Activated naive CD4-positive, alpha-beta T cell treated with anti-CD3 and anti-CD28 coated beads, Interleukin-2, amount 50 U/mL, for 24 hours (primary cell): ENCODE results near the gene PSD4.

ENCODE experiments used
- H3K27ac Mint-ChIP-seq: one replicate; pipeline ENCODE4 v1.8.0; 2021; ENCODE audit warnings: mild to moderate bottlenecking, mixed read lengths
- H3K27me3 Mint-ChIP-seq: one replicate; pipeline ENCODE4 v1.8.0; 2021; ENCODE audit warnings: mixed read lengths
- H3K36me3 Mint-ChIP-seq: one replicate; pipeline ENCODE4 v1.8.0; 2021; ENCODE audit warnings: mixed read lengths
- H3K4me1 Mint-ChIP-seq: one replicate; pipeline ENCODE4 v1.8.0; 2021; ENCODE audit warnings: mixed read lengths
- H3K4me3 Mint-ChIP-seq: one replicate; pipeline ENCODE4 v1.8.0; 2021; ENCODE audit warnings: mild to moderate bottlenecking, mixed read lengths
- H3K9me3 Mint-ChIP-seq: one replicate; pipeline ENCODE4 v1.8.0; 2021; ENCODE audit warnings: mixed read lengths

The PSD4 gene

GRCh38 chr2:113200736-113201490 lies 27.1 kb downstream of the PSD4 start:
- peaks cover 33% of the 10 kb centered on the region for H3K4me1 Mint-ChIP-seq
- no peaks in the 10 kb centered on the region for H3K27me3 Mint-ChIP-seq
- peak overlapping the region; percentile 86 for H3K27ac Mint-ChIP-seq
- H3K9me3 Mint-ChIP-seq: no peaks in the 10 kb centered on the region
- no peak overlapping the region for H3K4me3 Mint-ChIP-seq
- peaks cover 5% of the 10 kb centered on the region for H3K36me3 Mint-ChIP-seq

- H3K36me3 Mint-ChIP-seq: peaks cover 2% of the 10 kb centered on the region
- H3K4me3 Mint-ChIP-seq: no peak overlapping the region
- peaks cover 31% of the 10 kb centered on the region for H3K4me1 Mint-ChIP-seq
- H3K9me3 Mint-ChIP-seq: no peaks in the 10 kb centered on the region
- no peak overlapping the region for H3K27ac Mint-ChIP-seq
- H3K27me3 Mint-ChIP-seq: no peaks in the 10 kb centered on the region
Observed at GRCh38 chr2:113201496-113202304, 27.9 kb downstream of the PSD4 start.

- peak overlapping the region; percentile 79 for H3K27ac Mint-ChIP-seq
- no peak overlapping the region for H3K4me3 Mint-ChIP-seq
- no peaks in the 10 kb centered on the region for H3K27me3 Mint-ChIP-seq
- no peaks in the 10 kb centered on the region for H3K9me3 Mint-ChIP-seq
- no peaks in the 10 kb centered on the region for H3K36me3 Mint-ChIP-seq
- H3K4me1 Mint-ChIP-seq: peaks cover 24% of the 10 kb centered on the region
Observed at GRCh38 chr2:113202305-113203216, 28.8 kb downstream of the PSD4 start.

GRCh38 chr2:113203217-113203530 lies 29.4 kb downstream of the PSD4 start:
- no peaks in the 10 kb centered on the region for H3K27me3 Mint-ChIP-seq
- H3K9me3 Mint-ChIP-seq: no peaks in the 10 kb centered on the region
- no peak overlapping the region for H3K4me3 Mint-ChIP-seq
- H3K36me3 Mint-ChIP-seq: no peaks in the 10 kb centered on the region
- H3K27ac Mint-ChIP-seq: peak overlapping the region; percentile 79
- H3K4me1 Mint-ChIP-seq: peaks cover 28% of the 10 kb centered on the region

GRCh38 chr2:113203901-113204519 lies 30.2 kb downstream of the PSD4 start:
- no peaks in the 10 kb centered on the region for H3K27me3 Mint-ChIP-seq
- H3K4me1 Mint-ChIP-seq: peaks cover 30% of the 10 kb centered on the region
- no peaks in the 10 kb centered on the region for H3K36me3 Mint-ChIP-seq
- H3K4me3 Mint-ChIP-seq: no peak overlapping the region
- peak overlapping the region; percentile 49 for H3K27ac Mint-ChIP-seq
- H3K9me3 Mint-ChIP-seq: no peaks in the 10 kb centered on the region

- no peaks in the 10 kb centered on the region for H3K27me3 Mint-ChIP-seq
- H3K27ac Mint-ChIP-seq: peak overlapping the region; percentile 76
- no peak overlapping the region for H3K4me3 Mint-ChIP-seq
- H3K9me3 Mint-ChIP-seq: no peaks in the 10 kb centered on the region
- no peaks in the 10 kb centered on the region for H3K36me3 Mint-ChIP-seq
- H3K4me1 Mint-ChIP-seq: peaks cover 25% of the 10 kb centered on the region
Observed at GRCh38 chr2:113206251-113206650, 32.5 kb downstream of the PSD4 start.

GRCh38 chr2:113207021-113207420 lies 33.2 kb downstream of the PSD4 start:
- Mint-ChIP-seq H3K27ac (peak overlapping the region; percentile 36), H3K27me3 (no peaks in the 10 kb centered on the region), H3K9me3 (no peaks in the 10 kb centered on the region)

GRCh38 chr2:113208396-113208795 lies 34.6 kb downstream of the PSD4 start:
- no peaks in the 10 kb centered on the region for H3K36me3 Mint-ChIP-seq
- no peaks in the 10 kb centered on the region for H3K27me3 Mint-ChIP-seq
- H3K4me1 Mint-ChIP-seq: peaks cover 25% of the 10 kb centered on the region
- no peak overlapping the region for H3K4me3 Mint-ChIP-seq
- peak overlapping the region; percentile 81 for H3K27ac Mint-ChIP-seq
- H3K9me3 Mint-ChIP-seq: no peaks in the 10 kb centered on the region

More at GRCh38 chr2:113207021-113207420, 33.2 kb downstream of the PSD4 start:
- Mint-ChIP-seq H3K4me3 (no peak overlapping the region), H3K4me1 (peaks cover 25% of the 10 kb centered on the region), H3K36me3 (no peaks in the 10 kb centered on the region)

- Mint-ChIP-seq H3K4me1 (peaks cover 21% of the 10 kb centered on the region), H3K27ac (no peak overlapping the region), H3K36me3 (no peaks in the 10 kb centered on the region), H3K27me3 (no peaks in the 10 kb centered on the region), H3K4me3 (no peak overlapping the region), H3K9me3 (no peaks in the 10 kb centered on the region)
Observed at GRCh38 chr2:113209011-113209645, 35.4 kb downstream of the PSD4 start.

GRCh38 chr2:113209646-113210171 lies 35.9 kb downstream of the PSD4 start:
- H3K36me3 Mint-ChIP-seq: no peaks in the 10 kb centered on the region
- no peak overlapping the region for H3K27ac Mint-ChIP-seq
- H3K9me3 Mint-ChIP-seq: no peaks in the 10 kb centered on the region
- peaks cover 15% of the 10 kb centered on the region for H3K4me1 Mint-ChIP-seq
- no peak overlapping the region for H3K4me3 Mint-ChIP-seq
- no peaks in the 10 kb centered on the region for H3K27me3 Mint-ChIP-seq

- Mint-ChIP-seq H3K36me3 (no peaks in the 10 kb centered on the region), H3K27ac (no peak overlapping the region), H3K4me1 (peaks cover 6% of the 10 kb centered on the region), H3K27me3 (no peaks in the 10 kb centered on the region), H3K9me3 (no peaks in the 10 kb centered on the region), H3K4me3 (no peak overlapping the region)
Observed at GRCh38 chr2:113211226-113212105, 37.7 kb downstream of the PSD4 start.

GRCh38 chr2:113212245-113213060 lies 38.7 kb downstream of the PSD4 start:
- Mint-ChIP-seq H3K27ac (no peak overlapping the region), H3K4me1 (peaks cover 12% of the 10 kb centered on the region), H3K9me3 (no peaks in the 10 kb centered on the region), H3K27me3 (no peaks in the 10 kb centered on the region), H3K4me3 (no peak overlapping the region), H3K36me3 (no peaks in the 10 kb centered on the region)
